Gastroesophageal sphincter (tissue), 3 donors: ENCODE measurements around the gene PLA2R1.

Source experiments
- CTCF ChIP-seq, 4 experiments: fragments of 200-600 bp in 2 of 4; fragments of 450-650 bp in 2 of 4; sonication (generic) in 1 of 4; IDR thresholded peaks; one replicate each; pipeline ENCODE4 v1.5.1; 2017 to 2019; ENCODE audit warnings: antibody characterized with exemption in 4 of 4, mild to moderate bottlenecking in 2 of 4, moderate library complexity in 2 of 4
- POLR2A ChIP-seq, 2 donors: fragments of 450-650 bp; IDR thresholded peaks; one replicate each; pipeline ENCODE4 v1.6.1; 2017; ENCODE audit warnings: antibody characterized with exemption in 2 of 2, mild to moderate bottlenecking in 2 of 2, moderate library complexity in 1 of 2
- POLR2AphosphoS5 ChIP-seq: sonication (generic); formaldehyde crosslinking; IDR thresholded peaks from one replicate; pipeline ENCODE4 v1.6.1; 2017; ENCODE audit warnings: antibody characterized with exemption

GRCh38 chr2:160077912-160078810 lies 15.7 kb upstream of the PLA2R1 start:
- TF ChIP-seq POLR2A (IDR thresholded peaks at IDR 0.05): no peak
- no peak for TF ChIP-seq CTCF (IDR thresholded peaks at IDR 0.05)
- TF ChIP-seq POLR2AphosphoS5: no peak
